Ovary (tissue), 3 donors: ENCODE results near the gene HSPA1L.
"Not testable (repeated sequence)": the region's sequence is repeated elsewhere in the genome, so short reads cannot be mapped to it uniquely, and the experiment has no call there.

Source experiments
- CTCF ChIP-seq, 3 donors: fragments of 450-650 bp in 2 of 3; fragments of 200-600 bp in 1 of 3; IDR thresholded peaks; one replicate each; pipeline versions ENCODE4 v1.5.1 to v1.8.0; 2016 to 2022; ENCODE audit warnings: antibody characterized with exemption in 3 of 3, mild to moderate bottlenecking in 1 of 3
- POLR2A ChIP-seq: fragments of 450-650 bp; IDR thresholded peaks from one replicate; pipeline ENCODE4 v1.6.1; 2017; ENCODE audit warnings: antibody characterized with exemption, mild to moderate bottlenecking, moderate library complexity
- donor health status: DM: no; HTN: no; CAD: no.

- TF ChIP-seq CTCF (IDR thresholded peaks at IDR 0.05); POLR2A: not testable (repeated sequence)
These were observed 49.1 kb upstream of the HSPA1L start for GRCh38 chr6:31864123-31864562.
